ENCODE measurements around the gene CBX7.
A peak's percentile ranks its signal among the peaks of the same experiment; 100 is the strongest.

Gene CBX7

DNA sequence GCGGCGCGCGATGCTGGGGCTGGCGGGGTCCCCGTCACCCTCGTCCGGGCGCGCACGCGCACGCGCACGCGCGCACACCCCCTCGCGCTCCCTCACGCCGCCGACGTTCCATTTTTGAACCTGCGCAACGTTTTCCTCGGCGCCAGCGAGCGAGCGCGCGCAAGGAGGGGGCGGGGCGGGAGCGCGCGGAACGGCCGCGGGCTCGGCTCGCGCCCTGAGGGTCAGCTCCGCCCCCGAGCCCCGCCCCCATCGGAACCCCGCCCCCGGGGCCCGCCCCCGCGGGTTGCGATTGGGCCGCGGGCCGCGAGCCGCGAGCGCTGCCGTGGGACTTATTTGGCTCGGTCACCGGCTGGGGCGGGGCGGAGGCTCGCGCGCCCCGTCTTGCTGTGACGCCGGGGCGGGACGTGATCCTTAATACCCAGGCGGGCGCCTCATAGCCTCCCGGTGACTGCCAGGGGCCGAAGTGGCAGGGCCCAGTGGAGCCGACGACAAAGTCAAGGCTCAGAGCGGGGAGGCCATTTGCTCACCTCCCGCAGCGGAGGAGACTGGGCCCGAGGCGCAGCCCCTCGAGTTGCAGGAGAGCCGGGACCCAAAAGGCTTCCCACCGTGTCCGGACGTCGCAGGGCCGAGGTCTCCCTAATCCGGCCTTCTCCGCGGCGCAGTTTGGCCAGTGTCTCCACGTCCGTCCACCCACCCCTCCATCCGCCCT lies at the start of gene CBX7:
TSS of gene CBX7 (minus strand) at position 170 of the 709 bp plus-strand sequence. CDS start 236 bp downstream, outside the sequence.
- DNase-seq (ENCODE audit: low spot score): peak; percentile 91

DNA sequence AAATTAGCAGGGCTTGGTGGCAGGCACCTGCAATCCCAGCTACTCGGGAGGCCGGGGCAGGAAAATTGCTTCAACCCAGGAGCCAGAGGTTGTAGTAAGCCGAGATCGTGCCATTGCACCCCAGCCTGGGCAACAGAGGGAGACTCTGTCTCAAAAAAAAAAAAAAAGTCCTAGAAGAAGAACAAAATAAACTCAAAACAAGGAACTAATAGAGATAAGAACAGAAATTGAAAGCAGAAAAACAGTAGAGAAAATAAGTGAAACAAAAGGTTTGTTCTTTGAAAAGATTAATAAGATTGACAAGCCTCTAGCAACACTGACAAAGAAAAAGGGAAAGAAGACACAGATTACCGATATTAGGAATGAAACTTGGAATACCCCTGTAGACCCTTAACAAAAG lies 45.1 kb upstream of the CBX7 start:
- DNase-seq (ENCODE audit: low spot score): no peak

GRCh38 chr22:39194098-39194497 lies 41.6 kb upstream of the CBX7 start:
- no peak for DNase-seq (ENCODE audit: low spot score)

GRCh38 chr22:39188809-39189208 lies 36.3 kb upstream of the CBX7 start:
- no peak for DNase-seq (ENCODE audit: low spot score)

- DNase-seq (ENCODE audit: low spot score): no peak
Observed at GRCh38 chr22:39185601-39186012, 33.1 kb upstream of the CBX7 start.

DNA sequence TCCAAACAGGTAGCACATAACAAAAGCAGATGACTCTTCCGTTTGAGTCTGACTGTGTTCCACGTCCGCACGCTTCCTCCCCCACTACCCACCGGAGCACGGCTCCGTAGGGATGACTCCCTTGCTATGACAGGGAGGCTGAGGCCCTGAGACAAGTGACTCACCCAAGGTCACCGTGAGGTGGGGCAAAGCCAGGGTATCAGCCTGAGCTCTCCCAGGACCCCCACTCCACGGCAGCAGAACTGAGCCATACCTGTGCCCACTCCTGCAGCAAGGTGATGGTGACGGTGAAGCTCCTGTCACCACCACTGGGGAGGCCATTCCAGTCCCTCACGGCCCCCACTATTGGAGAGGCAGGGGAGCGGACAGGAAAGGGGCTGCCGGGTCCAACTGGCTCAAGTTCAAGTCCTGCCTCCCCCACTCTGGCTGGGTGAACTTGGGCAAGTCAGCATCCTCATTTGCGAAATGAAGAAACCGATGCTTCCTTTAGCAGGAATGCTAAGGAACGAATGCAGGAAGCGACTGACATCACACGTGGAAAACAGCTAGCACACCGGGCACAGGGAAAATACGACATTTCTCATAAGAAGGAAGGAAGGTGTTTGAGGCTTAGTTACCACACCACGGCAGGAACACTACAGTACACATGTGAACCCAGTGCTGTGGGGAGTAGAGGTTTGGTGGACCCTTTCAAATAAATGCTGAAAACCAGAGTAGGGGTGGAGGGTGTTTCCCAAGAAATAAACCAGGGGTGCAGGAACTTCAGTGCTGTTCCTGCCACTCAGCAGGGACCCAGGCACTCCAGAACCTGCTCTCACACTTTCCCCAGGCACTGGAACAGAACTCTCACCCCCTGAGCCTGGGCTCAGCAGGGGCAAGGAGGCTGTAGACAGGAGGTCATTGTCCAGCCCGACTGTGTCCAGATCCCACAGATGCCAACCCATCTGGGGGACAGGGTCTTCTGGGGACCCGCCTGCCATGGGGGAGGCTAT lies 32.4 kb upstream of the CBX7 start:
- peak; percentile 94 for DNase-seq (ENCODE audit: low spot score)

DNA sequence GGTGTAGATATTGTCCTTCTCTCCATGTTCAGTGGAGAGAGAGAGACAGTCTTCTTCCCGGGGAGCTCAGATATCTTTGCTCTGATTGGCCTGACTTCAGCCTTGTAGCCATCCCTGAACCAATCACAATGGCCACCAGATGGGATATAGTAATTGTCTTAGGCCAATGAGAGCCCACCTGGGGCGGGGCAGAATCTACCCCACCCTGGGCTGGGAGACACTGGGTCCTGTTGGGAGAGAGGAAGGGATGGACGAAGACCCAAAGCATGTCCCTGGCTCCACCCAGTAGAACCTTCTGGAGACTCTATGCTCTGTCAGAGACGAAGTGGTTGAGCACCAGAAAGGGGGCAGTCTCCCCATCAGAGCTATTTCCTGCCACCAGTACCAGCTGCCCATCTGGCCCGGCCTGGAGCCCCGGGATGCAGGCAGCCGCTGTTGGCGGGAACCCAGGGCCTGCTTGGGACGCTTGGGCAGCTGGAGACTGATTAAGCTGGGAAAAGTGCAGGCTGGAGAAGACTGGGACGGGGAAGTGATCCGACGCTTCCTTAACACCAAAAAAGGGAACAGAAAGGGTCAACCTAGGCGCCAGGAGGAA lies 31.6 kb upstream of the CBX7 start:
- peak; percentile 89 for DNase-seq (ENCODE audit: low spot score)

GRCh38 chr22:39182478-39183030 lies 30.1 kb upstream of the CBX7 start:
- DNase-seq (ENCODE audit: low spot score): no peak

GRCh38 chr22:39181778-39182177 lies 29.3 kb upstream of the CBX7 start:
- no peak for DNase-seq (ENCODE audit: low spot score)

GRCh38 chr22:39181356-39181755 lies 28.9 kb upstream of the CBX7 start:
- no peak for DNase-seq (ENCODE audit: low spot score)

- no peak for DNase-seq (ENCODE audit: low spot score)
Observed at GRCh38 chr22:39179841-39180335, 27.4 kb upstream of the CBX7 start.

DNA sequence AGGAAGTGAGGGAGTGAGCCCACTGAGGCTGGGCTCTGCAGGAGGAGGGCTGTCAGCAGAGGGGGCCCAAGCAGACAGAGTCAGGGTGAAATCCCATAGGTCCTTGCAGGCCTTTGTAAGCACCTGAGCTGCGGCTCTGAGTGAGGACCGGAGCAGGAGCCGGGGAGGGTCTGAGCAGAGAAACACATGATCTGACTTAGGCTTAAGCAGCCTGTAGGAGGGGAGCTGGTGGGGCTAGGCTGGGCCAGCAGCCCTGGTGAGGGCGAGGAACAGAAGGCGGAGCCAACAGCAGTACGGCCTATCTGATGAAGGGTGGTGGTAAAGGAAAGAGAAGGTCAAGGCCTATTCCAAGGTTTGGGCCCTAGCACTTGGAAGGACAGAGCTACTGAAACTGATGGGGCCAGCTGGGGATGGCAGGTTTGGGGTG lies 26.9 kb upstream of the CBX7 start:
- DNase-seq (ENCODE audit: low spot score): no peak

GRCh38 chr22:39178206-39179111 lies 26.0 kb upstream of the CBX7 start:
- no peak for DNase-seq (ENCODE audit: low spot score)

DNA sequence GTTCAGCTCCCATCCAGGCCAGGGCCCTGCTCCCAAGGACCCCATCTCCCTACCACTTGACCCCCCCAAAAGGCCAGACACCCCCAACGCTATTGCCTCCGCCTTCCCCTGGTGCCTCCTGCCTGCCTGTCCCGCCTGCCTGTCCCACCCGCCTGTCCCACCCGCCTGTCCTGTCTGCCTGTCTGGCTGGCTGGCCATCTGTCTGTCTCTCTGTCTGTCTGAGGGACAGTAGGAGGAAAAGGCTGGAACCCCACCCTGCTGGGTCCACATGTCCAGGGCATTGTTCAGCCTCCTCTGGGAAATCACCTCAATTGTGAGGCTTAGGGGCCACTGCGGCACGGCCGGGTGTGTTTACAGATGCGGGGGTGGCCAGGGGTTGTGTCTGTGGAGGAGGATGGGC lies 25.3 kb upstream of the CBX7 start:
- DNase-seq (ENCODE audit: low spot score): no peak

DNA sequence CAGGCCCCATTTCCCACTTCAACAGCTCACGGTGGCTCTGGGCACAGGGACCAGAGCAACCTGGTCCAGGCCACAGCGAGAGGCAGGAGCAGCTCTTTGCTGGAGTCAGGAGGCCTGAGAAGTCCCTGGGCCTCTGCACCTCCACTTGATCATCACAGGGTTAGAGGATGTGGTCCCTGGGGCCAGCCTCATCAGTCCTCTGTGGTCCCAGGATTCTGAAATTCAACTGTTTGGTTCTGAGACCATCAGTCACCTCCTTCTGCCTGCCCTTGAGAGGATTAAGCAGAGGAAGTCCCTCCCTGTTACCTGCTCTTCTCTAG lies 24.9 kb upstream of the CBX7 start:
- DNase-seq (ENCODE audit: low spot score): no peak

GRCh38 chr22:39176714-39177455 lies 24.4 kb upstream of the CBX7 start:
- peak; percentile 22 for DNase-seq (ENCODE audit: low spot score)

GRCh38 chr22:39176143-39176713 lies 23.7 kb upstream of the CBX7 start:
- DNase-seq (ENCODE audit: low spot score): peak; percentile 85

DNA sequence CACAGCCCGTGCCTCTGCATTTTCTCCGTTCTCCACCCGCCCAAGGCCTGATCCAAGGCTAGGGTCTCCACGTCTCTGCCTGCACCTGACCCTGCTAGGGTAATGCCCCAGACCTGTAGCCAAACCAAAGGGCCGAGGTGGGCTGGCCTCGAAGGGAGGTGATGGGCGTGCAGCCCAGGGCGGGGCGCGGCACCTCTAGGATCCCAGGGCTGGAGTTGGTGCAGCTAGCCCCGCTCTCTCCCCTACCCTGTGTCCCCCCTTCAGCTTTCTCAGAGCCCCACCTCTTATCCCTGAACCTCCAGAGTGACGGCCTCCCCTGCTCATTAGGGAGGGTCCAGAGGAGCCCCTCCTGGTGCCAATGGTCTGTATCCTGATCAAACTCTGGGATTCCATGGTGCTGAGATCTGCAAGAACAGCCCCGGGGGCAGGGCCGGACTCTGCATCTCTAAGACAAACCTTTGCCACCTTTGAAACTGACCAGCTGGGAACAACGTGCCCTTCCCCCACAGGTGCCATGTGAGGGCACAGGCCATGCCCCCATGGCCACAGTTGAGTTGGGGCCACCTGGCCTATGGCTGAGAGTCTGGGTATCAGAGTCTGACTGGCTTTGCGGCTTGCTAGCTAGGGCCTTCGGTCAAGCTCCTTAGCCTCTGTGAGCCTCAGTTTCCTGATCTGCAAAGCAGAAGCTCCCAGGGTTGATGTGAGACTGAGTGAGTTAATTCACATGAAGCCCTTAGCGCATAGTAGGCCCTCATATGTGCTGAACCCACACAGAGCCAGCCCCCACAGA lies 23.1 kb upstream of the CBX7 start:
- DNase-seq (ENCODE audit: low spot score): peak; percentile 62
